Activated CD4-positive, alpha-beta T cell treated with anti-CD3 and anti-CD28 coated beads, Interleukin-2, amount 10 ng/mL, durations not matched to agents 7 days and 5 days (primary cell): Measurements from ENCODE around the gene PAPPA. TPM values are rescaled to one million over a fixed set of nuclear protein-coding genes. Genes with fewer than 3 reads are reported as not detected.

ENCODE experiments used
- CTCF ChIA-PET: fragments of 350-600 bp; sonication (Branson Sonifier 250); formaldehyde crosslinking; loops from one replicate; lab custom pipeline; 2021; ENCODE audit warnings: antibody characterized with exemption; lab: Charles Lee
- POLR2A ChIA-PET: fragments of 350-600 bp; sonication (Branson Sonifier 250); formaldehyde crosslinking; loops from one replicate; lab custom pipeline; 2021; ENCODE audit warnings: antibody characterized with exemption; lab: Charles Lee
- DNase-seq: peaks from one replicate; pipeline ENCODE4 v3.0.0-alpha.2; 2020
- H3K27ac Mint-ChIP-seq: one replicate; pipeline ENCODE4 v1.8.0; 2021; ENCODE audit warnings: mild to moderate bottlenecking, moderate library complexity, mixed read lengths
- H3K27me3 Mint-ChIP-seq: one replicate; pipeline ENCODE4 v1.8.0; 2021; ENCODE audit warnings: mixed read lengths
- H3K36me3 Mint-ChIP-seq: one replicate; pipeline ENCODE4 v1.8.0; 2021; ENCODE audit warnings: low read depth, mixed read lengths
- H3K4me1 Mint-ChIP-seq: one replicate; pipeline ENCODE4 v1.8.0; 2021; ENCODE audit warnings: mixed read lengths
- H3K4me3 Mint-ChIP-seq: one replicate; pipeline ENCODE4 v1.8.0; 2021; ENCODE audit warnings: mild to moderate bottlenecking, moderate library complexity, mixed read lengths
- H3K9me3 Mint-ChIP-seq: one replicate; pipeline ENCODE4 v1.8.0; 2021; ENCODE audit warnings: mixed read lengths
- total RNA-seq, 2 experiments: library from RNA; stranded (reverse); gene quantifications; one replicate each; pipeline ENCODE4 v1.2.3, GENCODE V29; 2021

The PAPPA gene
- not detected for total RNA-seq

GRCh38 chr9:116153765-116154333, at the start of gene PAPPA:
Gene PAPPA (plus strand): TSS chr9:116153791. CDS start chr9:116154173, 382 bp downstream.
- H3K9me3 Mint-ChIP-seq = no peaks in the 10 kb centered on the region
- H3K27me3 Mint-ChIP-seq = peaks cover 76% of the 10 kb centered on the region
- H3K36me3 Mint-ChIP-seq = no peaks in the 10 kb centered on the region
- no peak within 1 kb of the TSS for H3K4me3 Mint-ChIP-seq
- peaks cover 3% of the 10 kb centered on the region for H3K4me1 Mint-ChIP-seq
- POLR2A ChIA-PET = no interaction called here
- H3K27ac Mint-ChIP-seq = peak within 1 kb of the TSS; percentile 46
- CTCF ChIA-PET = no interaction called here
- no peak for DNase-seq

DNA sequence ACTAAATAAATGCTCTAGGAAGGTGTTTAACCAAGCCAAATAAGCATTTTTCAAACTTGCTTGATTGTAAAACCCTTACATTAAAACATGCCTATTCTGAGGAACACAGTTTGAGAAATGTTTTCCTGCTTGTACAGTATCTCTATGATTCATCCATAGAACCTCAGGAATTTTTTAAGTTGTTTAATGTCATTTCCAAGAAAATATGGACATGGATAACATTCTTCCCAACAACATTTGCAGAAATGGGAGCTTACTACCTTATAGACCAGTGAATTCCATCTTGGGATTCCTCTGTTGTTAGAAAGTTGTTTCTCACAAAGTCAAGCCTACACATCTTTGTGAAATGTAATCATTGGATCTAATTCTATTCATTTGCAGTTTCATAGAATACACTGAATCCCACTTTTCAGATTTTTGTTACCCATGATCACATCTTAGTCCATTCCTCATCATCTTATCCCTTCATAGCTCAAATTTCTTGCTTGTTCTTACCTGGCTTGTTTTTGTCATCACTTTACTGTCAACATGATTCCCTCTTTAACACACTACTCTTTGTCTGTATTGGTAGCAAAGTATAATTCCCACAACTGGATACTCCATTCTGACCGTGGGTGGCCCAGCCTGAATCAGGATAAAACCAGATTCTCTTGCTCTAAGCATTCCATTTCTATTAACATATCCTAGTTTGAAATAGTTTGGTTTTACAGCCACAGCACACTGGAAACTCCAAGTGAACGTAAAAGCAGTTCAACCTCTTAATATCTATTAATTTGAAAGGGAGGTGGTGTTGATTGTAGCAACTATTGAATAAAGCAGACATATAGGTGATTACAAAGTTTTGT, 49.4 kb upstream of the PAPPA start:
- POLR2A ChIA-PET = no interaction called here
- H3K27me3 Mint-ChIP-seq = no peaks in the 10 kb centered on the region

GRCh38 chr9:116112236-116112635, 41.4 kb upstream of the PAPPA start:
- no peak for DNase-seq
- Mint-ChIP-seq H3K4me3 (no peak overlapping the region), H3K27me3 (no peaks in the 10 kb centered on the region), H3K4me1 (no peaks in the 10 kb centered on the region), H3K9me3 (peaks cover 2% of the 10 kb centered on the region), H3K27ac (no peak overlapping the region), H3K36me3 (no peaks in the 10 kb centered on the region)
- ChIA-PET POLR2A (no interaction called here), CTCF (no interaction called here)

More for the DNA sequence above, 49.4 kb upstream of the PAPPA start:
- CTCF ChIA-PET = no interaction called here
- peaks cover 2% of the 10 kb centered on the region for H3K9me3 Mint-ChIP-seq
- no peak for DNase-seq
- H3K27ac Mint-ChIP-seq = no peak overlapping the region
- H3K4me1 Mint-ChIP-seq = no peaks in the 10 kb centered on the region
- no peak overlapping the region for H3K4me3 Mint-ChIP-seq
- H3K36me3 Mint-ChIP-seq = no peaks in the 10 kb centered on the region

DNA sequence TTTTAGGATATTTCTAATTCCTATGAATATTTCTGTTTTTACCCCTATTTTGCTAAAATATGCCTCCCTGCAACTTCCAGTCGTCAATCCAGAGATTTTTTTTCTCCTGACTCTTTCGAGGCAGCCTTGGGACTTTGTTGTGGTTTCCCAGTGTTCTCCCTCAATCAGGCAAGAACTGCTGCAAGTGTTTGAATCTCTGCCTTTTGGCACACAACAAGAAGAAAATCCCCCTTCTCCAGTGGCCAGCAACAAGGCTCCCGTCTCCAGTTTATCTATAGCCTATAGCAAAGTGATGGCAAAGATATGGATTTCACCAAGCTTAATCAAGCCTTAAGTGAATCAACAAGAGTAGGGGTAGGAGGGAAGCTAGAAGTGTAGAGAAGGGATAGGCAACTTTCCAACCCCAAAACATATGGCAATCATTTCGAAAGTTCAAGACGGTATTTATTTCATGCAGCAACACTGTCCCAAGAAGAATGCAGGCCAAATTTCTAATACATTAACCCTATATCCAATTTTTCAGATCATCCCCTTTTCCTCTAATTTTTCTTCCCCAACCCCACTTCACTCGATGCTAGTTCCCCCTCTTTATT, 37.7 kb upstream of the PAPPA start:
- DNase-seq = no peak
- H3K4me3 Mint-ChIP-seq = no peak overlapping the region
- H3K36me3 Mint-ChIP-seq = no peaks in the 10 kb centered on the region
- no peak overlapping the region for H3K27ac Mint-ChIP-seq
- POLR2A ChIA-PET = no interaction called here
- peaks cover 4% of the 10 kb centered on the region for H3K9me3 Mint-ChIP-seq
- H3K27me3 Mint-ChIP-seq = no peaks in the 10 kb centered on the region
- no peaks in the 10 kb centered on the region for H3K4me1 Mint-ChIP-seq
- CTCF ChIA-PET = no interaction called here

DNA sequence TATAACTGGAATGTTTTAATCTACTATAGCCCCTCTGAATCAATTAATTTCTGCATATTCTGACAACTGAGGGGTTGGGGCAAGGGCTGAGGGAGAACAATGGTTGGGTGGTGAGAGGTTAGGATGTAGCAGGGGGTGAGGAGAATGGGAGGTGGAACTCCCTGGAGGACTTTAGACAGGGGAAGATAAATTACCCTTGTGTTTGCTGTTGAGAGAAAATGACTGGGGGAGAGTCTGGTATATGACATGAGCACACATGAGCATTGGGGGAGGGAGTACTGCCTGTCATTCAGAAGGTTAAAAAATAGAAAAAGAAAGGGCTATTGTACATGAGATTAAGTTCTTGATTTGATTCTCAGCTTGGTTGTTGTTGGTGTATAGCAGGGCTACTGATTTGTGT, 37.2 kb upstream of the PAPPA start:
- Mint-ChIP-seq H3K27me3 (no peaks in the 10 kb centered on the region), H3K9me3 (peaks cover 8% of the 10 kb centered on the region), H3K27ac (no peak overlapping the region), H3K4me3 (no peak overlapping the region), H3K4me1 (no peaks in the 10 kb centered on the region), H3K36me3 (no peaks in the 10 kb centered on the region)
- POLR2A ChIA-PET = no interaction called here
- CTCF ChIA-PET = no interaction called here
- DNase-seq = no peak

DNA sequence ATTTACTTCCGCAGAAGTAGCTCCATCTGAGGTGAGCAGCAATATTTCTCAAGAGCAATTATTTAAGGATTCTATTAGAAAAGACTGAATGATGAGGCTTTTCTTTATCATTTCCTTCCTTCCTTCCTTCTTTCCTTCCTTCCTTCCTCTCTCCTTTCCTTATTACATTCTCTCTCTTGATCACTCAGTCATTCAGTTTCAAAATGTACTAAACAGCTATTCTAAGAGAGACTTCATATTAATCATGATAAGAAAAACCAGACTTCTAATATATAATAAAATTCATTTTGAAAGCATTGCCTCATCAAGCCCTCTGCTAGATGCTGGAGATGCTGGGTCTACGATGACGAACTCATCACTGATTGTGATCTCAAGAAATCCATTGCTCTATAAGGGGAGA, 30.4 kb upstream of the PAPPA start:
- Mint-ChIP-seq H3K27me3 (no peaks in the 10 kb centered on the region), H3K9me3 (peaks cover 6% of the 10 kb centered on the region), H3K36me3 (no peaks in the 10 kb centered on the region), H3K4me1 (no peaks in the 10 kb centered on the region), H3K27ac (no peak overlapping the region), H3K4me3 (no peak overlapping the region)
- ChIA-PET CTCF (no interaction called here), POLR2A (no interaction called here)
- no peak for DNase-seq

DNA sequence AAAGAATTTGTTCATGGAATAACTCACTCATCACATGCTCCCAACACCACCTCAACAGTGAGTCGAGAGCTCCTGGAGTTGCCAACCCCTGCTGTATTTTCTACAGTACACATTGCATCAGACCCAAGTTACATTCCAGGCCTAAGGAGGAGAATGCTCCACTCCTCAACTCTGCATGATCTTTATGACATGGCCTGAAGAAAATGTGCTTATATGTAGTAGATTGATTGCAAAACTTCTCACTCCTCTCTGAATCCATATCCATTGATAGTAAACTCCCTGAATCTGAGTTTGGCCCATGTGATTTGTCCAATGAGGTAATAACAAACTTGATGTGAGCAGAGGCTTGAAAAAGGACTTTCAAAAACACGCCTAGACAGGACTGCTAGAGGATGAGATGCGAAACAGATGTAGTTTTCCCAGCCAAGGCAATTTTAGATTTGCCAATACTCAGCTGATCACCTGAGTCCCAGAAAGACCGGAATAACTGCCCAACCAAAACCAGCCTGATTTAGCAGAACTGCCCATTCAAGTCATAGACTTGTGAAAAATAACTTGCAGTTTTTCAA, 29.0 kb upstream of the PAPPA start:
- H3K9me3 Mint-ChIP-seq = peaks cover 5% of the 10 kb centered on the region
- POLR2A ChIA-PET = no interaction called here
- CTCF ChIA-PET = no interaction called here
- H3K4me3 Mint-ChIP-seq = no peak overlapping the region
- no peaks in the 10 kb centered on the region for H3K4me1 Mint-ChIP-seq
- H3K36me3 Mint-ChIP-seq = no peaks in the 10 kb centered on the region
- no peaks in the 10 kb centered on the region for H3K27me3 Mint-ChIP-seq
- DNase-seq = no peak
- no peak overlapping the region for H3K27ac Mint-ChIP-seq

DNA sequence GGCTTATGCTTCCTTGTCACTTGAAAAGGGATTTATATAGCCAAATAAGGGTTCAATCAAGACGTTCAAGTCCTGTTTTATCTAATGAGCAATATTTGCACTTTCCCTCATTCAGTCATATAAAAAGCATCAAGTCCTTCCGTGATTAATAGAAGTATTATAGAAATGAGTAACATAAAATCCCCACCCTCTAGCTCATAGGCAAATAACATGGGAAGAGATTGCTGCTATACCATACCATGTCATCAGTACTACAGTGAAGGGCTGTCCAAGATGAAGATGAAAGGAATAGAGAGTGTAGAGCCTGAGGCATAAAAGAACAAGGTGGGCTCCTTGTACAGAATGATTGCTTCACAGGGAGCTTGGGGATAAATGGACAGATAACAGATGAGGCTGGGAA, 20.4 kb upstream of the PAPPA start:
- CTCF ChIA-PET = no interaction called here
- no peak overlapping the region for H3K27ac Mint-ChIP-seq
- no peaks in the 10 kb centered on the region for H3K27me3 Mint-ChIP-seq

GRCh38 chr9:116134975-116135374, 18.6 kb upstream of the PAPPA start:
- H3K27ac Mint-ChIP-seq = no peak overlapping the region
- H3K4me1 Mint-ChIP-seq = no peaks in the 10 kb centered on the region
- no peak overlapping the region for H3K4me3 Mint-ChIP-seq
- CTCF ChIA-PET = no interaction called here
- POLR2A ChIA-PET = no interaction called here
- H3K36me3 Mint-ChIP-seq = no peaks in the 10 kb centered on the region
- DNase-seq = no peak
- H3K27me3 Mint-ChIP-seq = no peaks in the 10 kb centered on the region
- H3K9me3 Mint-ChIP-seq = peaks cover 5% of the 10 kb centered on the region

More for the DNA sequence above, 20.4 kb upstream of the PAPPA start:
- H3K36me3 Mint-ChIP-seq = no peaks in the 10 kb centered on the region
- no peak for DNase-seq
- no peaks in the 10 kb centered on the region for H3K4me1 Mint-ChIP-seq
- H3K4me3 Mint-ChIP-seq = no peak overlapping the region
- POLR2A ChIA-PET = no interaction called here
- peaks cover 6% of the 10 kb centered on the region for H3K9me3 Mint-ChIP-seq

DNA sequence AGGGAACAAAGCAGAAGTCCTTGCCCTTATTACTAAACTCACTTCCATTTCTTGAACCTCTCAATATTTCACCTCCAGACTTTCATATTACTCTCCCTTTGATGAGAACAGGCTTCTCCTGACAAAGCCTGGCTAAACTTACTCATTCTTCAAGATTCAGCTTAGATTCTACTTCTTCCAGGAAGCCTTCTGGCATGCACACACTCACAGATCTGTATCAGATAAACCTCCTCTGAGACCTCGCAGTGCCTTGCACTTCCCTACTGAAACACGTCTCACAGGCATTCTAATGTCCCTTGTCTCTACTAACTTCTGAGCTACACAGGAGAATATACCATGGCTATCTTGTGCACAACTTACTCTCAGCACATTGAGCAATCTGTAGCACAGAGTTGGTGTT, 16.6 kb upstream of the PAPPA start:
- H3K36me3 Mint-ChIP-seq = no peaks in the 10 kb centered on the region
- no peaks in the 10 kb centered on the region for H3K27me3 Mint-ChIP-seq
- H3K27ac Mint-ChIP-seq = no peak overlapping the region
- POLR2A ChIA-PET = no interaction called here
- no peaks in the 10 kb centered on the region for H3K4me1 Mint-ChIP-seq
- H3K9me3 Mint-ChIP-seq = no peaks in the 10 kb centered on the region
- no peak for DNase-seq
- CTCF ChIA-PET = no interaction called here
- no peak overlapping the region for H3K4me3 Mint-ChIP-seq

- DNase-seq = no peak
- ChIA-PET CTCF (no interaction called here), POLR2A (no interaction called here)
- no peak overlapping the region for H3K27ac Mint-ChIP-seq
- H3K4me1 Mint-ChIP-seq = no peaks in the 10 kb centered on the region
- no peaks in the 10 kb centered on the region for H3K9me3 Mint-ChIP-seq
- no peaks in the 10 kb centered on the region for H3K36me3 Mint-ChIP-seq
- H3K27me3 Mint-ChIP-seq = no peaks in the 10 kb centered on the region
- no peak overlapping the region for H3K4me3 Mint-ChIP-seq
These were observed 16.0 kb upstream of the PAPPA start for GRCh38 chr9:116137581-116137980.

GRCh38 chr9:116141864-116142561, 11.6 kb upstream of the PAPPA start:
- H3K9me3 Mint-ChIP-seq = no peaks in the 10 kb centered on the region
- CTCF ChIA-PET = no interaction called here
- no peak overlapping the region for H3K27ac Mint-ChIP-seq
- H3K4me1 Mint-ChIP-seq = no peaks in the 10 kb centered on the region
- POLR2A ChIA-PET = no interaction called here
- no peak overlapping the region for H3K4me3 Mint-ChIP-seq
- H3K27me3 Mint-ChIP-seq = no peaks in the 10 kb centered on the region
- H3K36me3 Mint-ChIP-seq = no peaks in the 10 kb centered on the region
- DNase-seq = no peak
